Right lobe of liver (tissue), 4 donors: ENCODE data around the gene SLC33A1.

Experiments used
- POLR2A ChIP-seq: fragments of 450-650 bp; IDR thresholded peaks from one replicate; pipeline ENCODE4 v1.6.1; 2017; ENCODE audit warnings: antibody characterized with exemption, mild to moderate bottlenecking
- TF ChIP-seq, protein P1 (sequence below), 4 donors: fragments of 200-600 bp in 3 of 4; fragments of 450-650 bp in 1 of 4; IDR thresholded peaks; one replicate each; pipeline versions ENCODE4 v1.5.1 to v1.8.0; 2016 to 2022; ENCODE audit warnings: antibody characterized with exemption in 4 of 4, mild to moderate bottlenecking in 2 of 4
- donor health status: DM: no; HTN: no; CAD: no.
- donor health status: DM: no; HTN: no; CAD: no.
- donor health status: DM: no; HTN: yes; CAD: no.

DNA sequence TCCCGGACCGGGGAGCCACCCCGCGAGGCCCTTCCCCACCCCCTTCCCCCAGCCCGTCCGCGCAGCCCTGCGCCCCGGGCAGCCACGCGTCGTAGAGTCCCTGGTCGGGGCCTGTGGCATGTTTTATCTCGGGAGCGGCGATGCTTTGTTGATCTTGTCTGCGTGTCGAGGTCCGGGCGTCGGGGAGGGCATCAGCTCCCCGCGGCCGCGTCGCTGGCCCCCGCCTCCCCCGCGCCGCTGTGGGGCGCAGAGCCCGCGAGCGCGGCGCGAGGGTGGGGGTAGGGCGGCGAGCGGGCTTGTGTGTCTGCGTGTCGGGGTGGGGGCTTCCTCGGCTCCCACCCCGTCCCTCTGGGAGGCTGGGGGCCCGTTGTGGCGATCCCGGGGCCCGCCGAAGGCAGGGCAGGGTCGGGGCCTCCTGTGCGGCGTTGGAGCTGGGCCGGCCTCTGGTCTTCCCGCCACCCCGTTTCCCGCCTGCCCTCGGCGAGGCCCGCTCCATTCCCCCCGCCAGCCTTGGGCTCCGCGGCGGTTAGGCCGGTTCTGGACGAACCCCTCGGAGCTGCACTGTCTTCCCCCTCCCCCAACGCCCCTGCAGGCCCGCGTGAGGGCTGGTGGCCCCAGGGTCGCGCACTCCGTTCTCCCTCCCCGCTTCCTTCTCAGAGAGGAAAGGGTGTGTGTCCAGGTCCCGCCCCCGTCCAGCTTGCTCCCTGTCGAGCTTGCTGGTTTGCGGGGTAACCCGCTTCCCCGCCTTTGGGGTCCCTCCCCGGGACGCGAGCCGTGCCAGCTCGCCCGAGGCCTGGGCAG is 16.9 kb upstream of the SLC33A1 start:
- TF ChIP-seq, protein P1, sequence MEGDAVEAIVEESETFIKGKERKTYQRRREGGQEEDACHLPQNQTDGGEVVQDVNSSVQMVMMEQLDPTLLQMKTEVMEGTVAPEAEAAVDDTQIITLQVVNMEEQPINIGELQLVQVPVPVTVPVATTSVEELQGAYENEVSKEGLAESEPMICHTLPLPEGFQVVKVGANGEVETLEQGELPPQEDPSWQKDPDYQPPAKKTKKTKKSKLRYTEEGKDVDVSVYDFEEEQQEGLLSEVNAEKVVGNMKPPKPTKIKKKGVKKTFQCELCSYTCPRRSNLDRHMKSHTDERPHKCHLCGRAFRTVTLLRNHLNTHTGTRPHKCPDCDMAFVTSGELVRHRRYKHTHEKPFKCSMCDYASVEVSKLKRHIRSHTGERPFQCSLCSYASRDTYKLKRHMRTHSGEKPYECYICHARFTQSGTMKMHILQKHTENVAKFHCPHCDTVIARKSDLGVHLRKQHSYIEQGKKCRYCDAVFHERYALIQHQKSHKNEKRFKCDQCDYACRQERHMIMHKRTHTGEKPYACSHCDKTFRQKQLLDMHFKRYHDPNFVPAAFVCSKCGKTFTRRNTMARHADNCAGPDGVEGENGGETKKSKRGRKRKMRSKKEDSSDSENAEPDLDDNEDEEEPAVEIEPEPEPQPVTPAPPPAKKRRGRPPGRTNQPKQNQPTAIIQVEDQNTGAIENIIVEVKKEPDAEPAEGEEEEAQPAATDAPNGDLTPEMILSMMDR (IDR thresholded peaks at IDR 0.05): no peak
- no peak for TF ChIP-seq POLR2A
